ENCODE measurements around the gene PHOX2B.

Gene PHOX2B

GRCh38 chr4:41709844-41710481 lies 38.6 kb downstream of the PHOX2B start:
- DNase-seq, result no peak

- no peak for DNase-seq
Measured at GRCh38 chr4:41703785-41704184, 44.7 kb downstream of the PHOX2B start.

GRCh38 chr4:41702770-41703169 lies 45.8 kb downstream of the PHOX2B start:
- DNase-seq, result no peak

GRCh38 chr4:41701983-41702382 lies 46.5 kb downstream of the PHOX2B start:
- DNase-seq, result no peak

- no peak for DNase-seq
Measured at GRCh38 chr4:41696763-41697162, 51.8 kb downstream of the PHOX2B start.

- no peak for DNase-seq
Measured at GRCh38 chr4:41696131-41696530, 52.4 kb downstream of the PHOX2B start.

Data from activated T-cell treated with anti-CD3 and anti-CD28 coated beads for 4 hours (primary cell).